SK-N-SH (cell line): ENCODE data around the gene MYO5C. TPM values are rescaled to one million over a fixed set of nuclear protein-coding genes. Genes with fewer than 3 reads are reported as not detected.

Experiments
- CTCF ChIA-PET: fragments of 300-600, 350-600 bp; formaldehyde crosslinking; extraction: SDS; loops from one replicate; lab custom pipeline; 2021; lab: Yijun Ruan, JAX
- POLR2A ChIA-PET: fragments of 350-600 bp; sonication (Branson Sonifier 250); formaldehyde crosslinking; extraction: SDS; loops from one replicate; lab custom pipeline; 2020; ENCODE audit warnings: antibody characterized with exemption, inconsistent platforms; lab: Yijun Ruan, JAX
- DNase-seq: peaks from one replicate; pipeline ENCODE4 v3.0.0; 2012
- H2AFZ ChIP-seq: fragments of 200-600 bp; sonication (generic); 2 replicates; pipeline ENCODE4 v1.8.1; 2016; ENCODE audit warnings: antibody characterized with exemption, mild to moderate bottlenecking, low read depth
- H3F3A ChIP-seq: fragments of 200-600 bp; sonication (generic); replicated peaks from 2 replicates; pipeline ENCODE3; 2016; ENCODE audit warnings: antibody characterized with exemption, mild to moderate bottlenecking; ENCODE audit not compliant: insufficient read depth
- H3K27ac ChIP-seq, 2 experiments: fragments of 200-500 bp in 1 of 2; fragments of 200-600 bp in 1 of 2; sonication (Bioruptor generic) in 1 of 2; sonication (generic), shearing (Covaris generic) in 1 of 2; 2 replicates each; pipeline versions ENCODE4 v1.5.1 to v1.6.1; 2014 to 2016; ENCODE audit warnings: low read depth in 2 of 2, inconsistent platforms in 1 of 2, low read length in 1 of 2, mild to moderate bottlenecking in 1 of 2, mixed read lengths in 1 of 2
- H3K27me3 ChIP-seq: fragments of 200-600 bp; sonication (generic), shearing (Covaris generic); 2 replicates; pipeline ENCODE4 v1.6.1; 2016; ENCODE audit warnings: mixed run types; ENCODE audit not compliant: insufficient read depth
- H3K36me3 ChIP-seq, 2 experiments: fragments of 200-500 bp in 1 of 2; fragments of 200-600 bp in 1 of 2; sonication (Bioruptor generic) in 1 of 2; sonication (generic) in 1 of 2; replicated peaks in 1 of 2; 2 replicates each; pipeline versions ENCODE3 to v1.5.1; 2014 to 2016; ENCODE audit warnings: low read length in 1 of 2, mild to moderate bottlenecking in 1 of 2; ENCODE audit not compliant: insufficient read depth in 2 of 2, control insufficient read depth in 1 of 2
- H3K4me1 ChIP-seq, 2 experiments: fragments of 200-500 bp in 1 of 2; fragments of 200-600 bp in 1 of 2; sonication (Bioruptor generic) in 1 of 2; sonication (generic), shearing (Covaris generic) in 1 of 2; 2 replicates each; pipeline versions ENCODE4 v1.5.1 to v1.6.1; 2014 to 2016; ENCODE audit warnings: low read depth in 1 of 2, low read length in 1 of 2, mixed run types in 1 of 2; ENCODE audit not compliant: insufficient read depth in 2 of 2, control insufficient read depth in 1 of 2
- H3K4me2 ChIP-seq: fragments of 200-600 bp; sonication (generic), shearing (Covaris generic); 2 replicates; pipeline ENCODE4 v1.6.1; 2017; ENCODE audit warnings: mixed run types
- H3K4me3 ChIP-seq, 2 experiments: fragments of 200-500 bp in 1 of 2; fragments of 200-600 bp in 1 of 2; sonication (Bioruptor generic) in 1 of 2; sonication (generic), shearing (Covaris generic) in 1 of 2; 2 replicates each; pipeline versions ENCODE4 v1.5.1 to v1.8.1; 2014 to 2016; ENCODE audit warnings: low read depth in 2 of 2, inconsistent platforms in 1 of 2, low read length in 1 of 2, mild to moderate bottlenecking in 1 of 2, mixed read lengths in 1 of 2, moderate library complexity in 1 of 2
- H3K79me2 ChIP-seq: fragments of 200-600 bp; sonication (generic); 2 replicates; pipeline ENCODE4 v1.8.1; 2017; ENCODE audit warnings: mild to moderate bottlenecking; ENCODE audit not compliant: insufficient read depth
- H3K9ac ChIP-seq: fragments of 200-600 bp; sonication (generic); 2 replicates; pipeline ENCODE4 v1.6.1; 2017; ENCODE audit warnings: mixed run types
- H3K9me2 ChIP-seq: fragments of 200-600 bp; sonication (generic); 2 replicates; pipeline ENCODE4 v1.6.1; 2017; ENCODE audit warnings: mixed run types
- H3K9me3 ChIP-seq: fragments of 200-600 bp; sonication (generic); 2 replicates; pipeline ENCODE4 v1.6.1; 2017; ENCODE audit warnings: mixed run types, mild to moderate bottlenecking, moderate library complexity
- H4K20me1 ChIP-seq: fragments of 200-600 bp; sonication (generic); 2 replicates; pipeline ENCODE4 v1.6.1; 2017; ENCODE audit warnings: mild to moderate bottlenecking, mixed run types; ENCODE audit not compliant: insufficient read depth
- CHD2 ChIP-seq: fragments of 150-350 bp; IDR thresholded peaks from 2 replicates; pipeline ENCODE4 v1.6.1; 2018; ENCODE audit warnings: low read length; ENCODE audit not compliant: partially characterized antibody
- ELF1 ChIP-seq: IDR thresholded peaks from 2 replicates; pipeline ENCODE4 v1.4.0; 2012
- EZH2phosphoT487 ChIP-seq: fragments of 200-600 bp; sonication (generic); IDR thresholded peaks from 2 replicates; pipeline ENCODE4 v1.6.1; 2017; ENCODE audit warnings: low read depth, mixed run types, mild to moderate bottlenecking, antibody characterized with exemption, moderate library complexity, borderline replicate concordance
- FOXJ3 ChIP-seq: sonication (generic); formaldehyde crosslinking; IDR thresholded peaks from 2 replicates; pipeline ENCODE4 v1.5.1; 2020; ENCODE audit warnings: mild to moderate bottlenecking, missing genetic modification reagents
- MXI1 ChIP-seq: IDR thresholded peaks from 2 replicates; pipeline ENCODE4 v1.6.1; 2012; ENCODE audit warnings: mild to moderate bottlenecking, low read depth, low read length, improper control_type of control experiment
- POLR2AphosphoS5 ChIP-seq: IDR thresholded peaks from 2 replicates; pipeline ENCODE4 v1.6.1; 2012; ENCODE audit warnings: low read depth, low read length
- RCOR1 ChIP-seq: fragments of 150-350 bp; IDR thresholded peaks from 2 replicates; pipeline ENCODE4 v1.6.1; 2017; ENCODE audit warnings: antibody characterized with exemption, low read length
- RFX5 ChIP-seq: IDR thresholded peaks from 2 replicates; pipeline ENCODE4 v1.6.1; 2012; ENCODE audit warnings: mild to moderate bottlenecking, improper control_type of control experiment, low read length
- SIN3A ChIP-seq: IDR thresholded peaks from 2 replicates; pipeline ENCODE4 v1.6.1; 2012; ENCODE audit warnings: low read depth, mild to moderate bottlenecking, low read length, moderate library complexity, borderline replicate concordance
- TCF12 ChIP-seq: IDR thresholded peaks from 2 replicates; pipeline ENCODE4 v1.4.0; 2012
- WGBS: methylation state at CpG from one replicate; pipeline ENCODE4 v1.1.6; 2017; ENCODE audit warnings: low lambda C conversion rate; 5-methylcytosine and 5-hydroxymethylcytosine counted together
- polyA plus RNA-seq, 3 experiments: library from polyadenylated mRNA; depleted of rRNA; stranded (reverse); fragments of >200 nt; gene quantifications; 2 replicates each; pipeline ENCODE4 v1.2.3, GENCODE V29; 2012
- TF ChIP-seq, protein P1 (sequence below): IDR thresholded peaks from 2 replicates; pipeline ENCODE4 v1.4.0; 2012; ENCODE audit warnings: low read depth, borderline replicate concordance
- TF ChIP-seq, protein P2 (sequence below): IDR thresholded peaks from 2 replicates; pipeline ENCODE4 v1.4.0; 2012; ENCODE audit warnings: low read depth, borderline replicate concordance
- TF ChIP-seq, protein P3 (sequence below): IDR thresholded peaks from 2 replicates; pipeline ENCODE4 v1.6.1; 2012; ENCODE audit warnings: mild to moderate bottlenecking, low read depth, low read length, moderate library complexity

MYO5C gene
- polyA plus RNA-seq, 1 of the 3 experiments (the other 2 are of a cell fraction): 0.99 TPM

DNA sequence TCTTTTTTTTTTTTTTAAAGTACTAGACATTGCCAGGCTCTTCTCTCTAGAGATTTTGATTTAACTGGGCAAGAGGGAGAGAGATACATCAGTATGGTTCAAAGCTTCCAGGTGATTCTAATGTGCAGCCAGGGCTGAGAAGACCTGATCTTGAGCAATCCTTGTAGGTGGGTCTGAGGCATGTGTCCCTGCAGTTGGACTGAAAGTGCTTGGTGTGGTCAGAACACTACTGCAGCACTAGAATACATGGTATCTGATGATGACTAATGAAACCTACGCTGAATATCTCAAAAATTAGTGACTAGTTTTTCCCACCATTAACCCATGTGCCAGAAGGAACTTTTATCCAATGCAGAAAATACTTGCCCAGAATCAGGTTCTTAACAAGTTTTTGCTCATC, 34.4 kb upstream of the MYO5C start:
- TF ChIP-seq, protein P1, sequence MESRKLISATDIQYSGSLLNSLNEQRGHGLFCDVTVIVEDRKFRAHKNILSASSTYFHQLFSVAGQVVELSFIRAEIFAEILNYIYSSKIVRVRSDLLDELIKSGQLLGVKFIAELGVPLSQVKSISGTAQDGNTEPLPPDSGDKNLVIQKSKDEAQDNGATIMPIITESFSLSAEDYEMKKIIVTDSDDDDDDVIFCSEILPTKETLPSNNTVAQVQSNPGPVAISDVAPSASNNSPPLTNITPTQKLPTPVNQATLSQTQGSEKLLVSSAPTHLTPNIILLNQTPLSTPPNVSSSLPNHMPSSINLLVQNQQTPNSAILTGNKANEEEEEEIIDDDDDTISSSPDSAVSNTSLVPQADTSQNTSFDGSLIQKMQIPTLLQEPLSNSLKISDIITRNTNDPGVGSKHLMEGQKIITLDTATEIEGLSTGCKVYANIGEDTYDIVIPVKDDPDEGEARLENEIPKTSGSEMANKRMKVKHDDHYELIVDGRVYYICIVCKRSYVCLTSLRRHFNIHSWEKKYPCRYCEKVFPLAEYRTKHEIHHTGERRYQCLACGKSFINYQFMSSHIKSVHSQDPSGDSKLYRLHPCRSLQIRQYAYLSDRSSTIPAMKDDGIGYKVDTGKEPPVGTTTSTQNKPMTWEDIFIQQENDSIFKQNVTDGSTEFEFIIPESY: no peak
- no peak for TF ChIP-seq RCOR1
- TF ChIP-seq CHD2: no peak
- TF ChIP-seq ELF1: no peak
- TF ChIP-seq, protein P2, sequence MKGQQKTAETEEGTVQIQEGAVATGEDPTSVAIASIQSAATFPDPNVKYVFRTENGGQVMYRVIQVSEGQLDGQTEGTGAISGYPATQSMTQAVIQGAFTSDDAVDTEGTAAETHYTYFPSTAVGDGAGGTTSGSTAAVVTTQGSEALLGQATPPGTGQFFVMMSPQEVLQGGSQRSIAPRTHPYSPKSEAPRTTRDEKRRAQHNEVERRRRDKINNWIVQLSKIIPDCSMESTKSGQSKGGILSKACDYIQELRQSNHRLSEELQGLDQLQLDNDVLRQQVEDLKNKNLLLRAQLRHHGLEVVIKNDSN: no peak
- TF ChIP-seq MXI1: no peak
- no peak for TF ChIP-seq RFX5
- no peak for TF ChIP-seq FOXJ3 (CRISPR knock-in tag)
- TF ChIP-seq EZH2phosphoT487: no peak
- no peak for TF ChIP-seq SIN3A
- TF ChIP-seq TCF12: no peak
- TF ChIP-seq POLR2AphosphoS5: no peak
- TF ChIP-seq, protein P3, sequence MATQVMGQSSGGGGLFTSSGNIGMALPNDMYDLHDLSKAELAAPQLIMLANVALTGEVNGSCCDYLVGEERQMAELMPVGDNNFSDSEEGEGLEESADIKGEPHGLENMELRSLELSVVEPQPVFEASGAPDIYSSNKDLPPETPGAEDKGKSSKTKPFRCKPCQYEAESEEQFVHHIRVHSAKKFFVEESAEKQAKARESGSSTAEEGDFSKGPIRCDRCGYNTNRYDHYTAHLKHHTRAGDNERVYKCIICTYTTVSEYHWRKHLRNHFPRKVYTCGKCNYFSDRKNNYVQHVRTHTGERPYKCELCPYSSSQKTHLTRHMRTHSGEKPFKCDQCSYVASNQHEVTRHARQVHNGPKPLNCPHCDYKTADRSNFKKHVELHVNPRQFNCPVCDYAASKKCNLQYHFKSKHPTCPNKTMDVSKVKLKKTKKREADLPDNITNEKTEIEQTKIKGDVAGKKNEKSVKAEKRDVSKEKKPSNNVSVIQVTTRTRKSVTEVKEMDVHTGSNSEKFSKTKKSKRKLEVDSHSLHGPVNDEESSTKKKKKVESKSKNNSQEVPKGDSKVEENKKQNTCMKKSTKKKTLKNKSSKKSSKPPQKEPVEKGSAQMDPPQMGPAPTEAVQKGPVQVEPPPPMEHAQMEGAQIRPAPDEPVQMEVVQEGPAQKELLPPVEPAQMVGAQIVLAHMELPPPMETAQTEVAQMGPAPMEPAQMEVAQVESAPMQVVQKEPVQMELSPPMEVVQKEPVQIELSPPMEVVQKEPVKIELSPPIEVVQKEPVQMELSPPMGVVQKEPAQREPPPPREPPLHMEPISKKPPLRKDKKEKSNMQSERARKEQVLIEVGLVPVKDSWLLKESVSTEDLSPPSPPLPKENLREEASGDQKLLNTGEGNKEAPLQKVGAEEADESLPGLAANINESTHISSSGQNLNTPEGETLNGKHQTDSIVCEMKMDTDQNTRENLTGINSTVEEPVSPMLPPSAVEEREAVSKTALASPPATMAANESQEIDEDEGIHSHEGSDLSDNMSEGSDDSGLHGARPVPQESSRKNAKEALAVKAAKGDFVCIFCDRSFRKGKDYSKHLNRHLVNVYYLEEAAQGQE: no peak
- ChIA-PET CTCF (interaction anchor here (0.7 to 1.0 kb wide), 2 partner anchors 11 to 406 kb away, joined by 3 to 4 read pairs; no protein-coding TSS in a partner anchor), POLR2A (no interaction called here)
- no peak overlapping the region for H3K9ac ChIP-seq
- no peaks in the 10 kb centered on the region for H4K20me1 ChIP-seq
- H3K27me3 ChIP-seq: no peaks in the 10 kb centered on the region
- no peak overlapping the region for H3K4me2 ChIP-seq
- H3K9me2 ChIP-seq: no peaks in the 10 kb centered on the region
- no peak overlapping the region for H3K4me3 ChIP-seq
- H3F3A ChIP-seq: peaks cover 5% of the 10 kb centered on the region
- H3K79me2 ChIP-seq: no peaks in the 10 kb centered on the region
- no peaks in the 10 kb centered on the region for H3K9me3 ChIP-seq
- H3K27ac ChIP-seq: no peak overlapping the region
- no peak overlapping the region for H2AFZ ChIP-seq
- H3K36me3 ChIP-seq: peaks cover 9 to 32% of the 10 kb centered on the region in 2 experiments
- WGBS: 95% methylated on average over 1 of the region's 1 CpG
- no peak for DNase-seq
- H3K4me1 ChIP-seq: peaks cover 3 to 5% of the 10 kb centered on the region in 2 experiments; a peak in 3 of 4 replicates
